K562 (cell line): Measurements from ENCODE around the gene SELPLG. TPM values are rescaled to one million over a fixed set of nuclear protein-coding genes. Genes with fewer than 3 reads are reported as not detected.

ENCODE experiments used
- ATAC-seq: fragments of 200-7000 bp; cut with Tn5 transposase; 3 replicates; pipeline ENCODE4 v1.9.1; 2020; ENCODE audit warnings: moderate library complexity
- BruUV-seq: library from RNA; stranded (reverse); fragments of 400-500 nt; replicated peaks from 2 replicates; lab custom pipeline; 2021; lab: Mats Ljungman, UMichigan
- CTCF ChIA-PET: fragments of 300-600 bp; formaldehyde crosslinking; extraction: SDS; loops from one replicate; lab custom pipeline; 2021; ENCODE audit warnings: low intra/inter-chr PET ratio; lab: Yijun Ruan, JAX
- POLR2A ChIA-PET: fragments of 300-600, 350-650 bp; sonication (Branson Sonifier 250); formaldehyde crosslinking; extraction: SDS; loops from one replicate; lab custom pipeline; 2021; ENCODE audit warnings: antibody characterized with exemption, inconsistent platforms; lab: Yijun Ruan, JAX
- DNase-seq, 4 experiments: peaks; one replicate each; pipeline versions ENCODE4 v3.0.0 to v3.0.0-alpha.2; 2011 to 2018; ENCODE audit warnings: low spot score in 3 of 4, mixed read lengths in 3 of 4; ENCODE audit errors: extremely low read depth in 1 of 4
- FAIRE-seq: peaks from 2 replicates; lab custom pipeline; 2011; peaks lifted over from hg19 to GRCh38; lab: Jason Lieb, UNC
- H2AFZ ChIP-seq: 2 replicates; pipeline ENCODE4 v1.6.0; 2011; ENCODE audit warnings: low read depth, low read length, control low read depth, inconsistent platforms
- H3K27ac ChIP-seq: fragments of 200-600 bp; 3 replicates; pipeline ENCODE4 v1.8.0; 2011; ENCODE audit warnings: low read depth, mild to moderate bottlenecking, control low read depth, inconsistent platforms, low read length, moderate library complexity, mixed read lengths; ENCODE audit errors: extremely low read depth
- H3K27me3 ChIP-seq, 2 experiments: fragments of 300-600 bp in 1 of 2; 2 replicates in 1 of 2; 3 replicates in 1 of 2; pipeline versions ENCODE4 v1.6.0 to v1.8.0; 2011; ENCODE audit warnings: inconsistent platforms in 2 of 2, low read length in 2 of 2, mild to moderate bottlenecking in 1 of 2, mixed read lengths in 1 of 2, moderate library complexity in 1 of 2; ENCODE audit not compliant: control insufficient read depth in 2 of 2, insufficient read depth in 2 of 2
- H3K36me3 ChIP-seq: fragments of 300-600 bp; 3 replicates; pipeline ENCODE4 v1.8.0; 2011; ENCODE audit warnings: mild to moderate bottlenecking, low read length, inconsistent platforms; ENCODE audit not compliant: control insufficient read depth, insufficient read depth
- H3K4me1 ChIP-seq, 2 experiments: fragments of 200-600 bp in 1 of 2; replicated peaks in 1 of 2; 2 replicates in 1 of 2; 3 replicates in 1 of 2; pipeline versions ENCODE4 v1.5.1 to v1.8.0; 2011; ENCODE audit warnings: inconsistent platforms in 2 of 2, low read length in 2 of 2, mild to moderate bottlenecking in 1 of 2, mixed read lengths in 1 of 2, moderate library complexity in 1 of 2; ENCODE audit not compliant: control insufficient read depth in 2 of 2, insufficient read depth in 2 of 2
- H3K4me2 ChIP-seq: 2 replicates; pipeline ENCODE4 v1.6.1; 2011; ENCODE audit warnings: low read length, control low read depth, inconsistent platforms, mixed read lengths; ENCODE audit not compliant: insufficient read depth
- H3K4me3 ChIP-seq: fragments of 200-600 bp; sonication (generic), shearing (Covaris generic); 2 replicates; pipeline ENCODE4 v1.5.1; 2016; ENCODE audit warnings: control low read depth, inconsistent platforms
- H3K79me2 ChIP-seq: fragments of 200-600 bp; 3 replicates; pipeline ENCODE4 v1.8.0; 2011; ENCODE audit warnings: low read length, inconsistent platforms; ENCODE audit not compliant: control insufficient read depth, insufficient read depth
- H3K9ac ChIP-seq, 2 experiments: 2 replicates each; pipeline versions ENCODE4 v1.6.0 to v1.6.1; 2011; ENCODE audit warnings: low read depth in 2 of 2, low read length in 2 of 2, control low read depth in 1 of 2, inconsistent platforms in 1 of 2, mild to moderate bottlenecking in 1 of 2, mixed read lengths in 1 of 2; ENCODE audit not compliant: insufficient read depth in 1 of 2
- H3K9me1 ChIP-seq: one replicate; pipeline ENCODE4 v1.6.0; 2011; ENCODE audit warnings: inconsistent platforms, mild to moderate bottlenecking, low read length, moderate library complexity; ENCODE audit not compliant: control insufficient read depth, insufficient read depth
- H3K9me3 ChIP-seq: replicated peaks from 2 replicates; pipeline ENCODE4 v1.5.1; 2011; ENCODE audit warnings: low read depth, low read length, inconsistent platforms; ENCODE audit not compliant: control insufficient read depth, insufficient read depth
- H4K20me1 ChIP-seq: replicated peaks from 2 replicates; pipeline ENCODE4 v1.6.1; 2011; ENCODE audit warnings: low read length, inconsistent platforms, mixed read lengths; ENCODE audit not compliant: control insufficient read depth, insufficient read depth
- BMI1 ChIP-seq: fragments of 150-350 bp; IDR thresholded peaks from 2 replicates; pipeline ENCODE4 v1.6.1; 2014; ENCODE audit warnings: low read length
- ETV1 ChIP-seq: fragments of 450-650 bp; conservative IDR thresholded peaks from 2 replicates; pipeline ENCODE4 v1.6.1; 2016; ENCODE audit warnings: missing genetic modification characterization, control low read depth, low read depth, missing compliant biosample characterization
- GABPA ChIP-seq: fragments of 200-800 bp; sonication (Bioruptor generic); conservative IDR thresholded peaks from 2 replicates; pipeline ENCODE4 v1.6.1; 2016; ENCODE audit warnings: low read depth, missing genetic modification characterization, missing compliant biosample characterization
- RFX1 ChIP-seq: fragments of 450-650 bp; IDR thresholded peaks from 2 replicates; pipeline ENCODE4 v1.6.1; 2016; ENCODE audit warnings: mild to moderate bottlenecking, moderate library complexity
- SOX6 ChIP-seq: fragments of 450-650 bp; IDR thresholded peaks from 2 replicates; pipeline ENCODE4 v1.6.1; 2014; ENCODE audit warnings: mild to moderate bottlenecking
- SPI1 ChIP-seq: IDR thresholded peaks from 2 replicates; pipeline ENCODE4 v1.6.1; 2011; ENCODE audit warnings: low read depth, low read length, control low read depth, borderline replicate concordance
- YY1 ChIP-seq, 3 experiments: IDR thresholded peaks; 2 replicates each; pipeline ENCODE4 v1.6.1; 2011; ENCODE audit warnings: low read length in 2 of 3, mild to moderate bottlenecking in 2 of 3, moderate library complexity in 2 of 3, borderline replicate concordance in 1 of 3, control low read depth in 1 of 3, low read depth in 1 of 3; ENCODE audit not compliant: insufficient read depth in 3 of 3, insufficient replicate concordance in 2 of 3, control insufficient read depth in 1 of 3, insufficient read length in 1 of 3; ENCODE audit errors: extremely low read depth in 1 of 3
- ZFPM2 ChIP-seq: fragments of 250-450 bp; sonication (Bioruptor Pico); IDR thresholded peaks from 2 replicates; pipeline ENCODE4 v1.5.1; 2022; ENCODE audit warnings: mild to moderate bottlenecking
- WGBS: fragments of 100-300 bp; shearing (Covaris generic); methylation state at CpG from one replicate; pipeline ENCODE4 v1.1.6; 2016; ENCODE audit warnings: low coverage, mixed read lengths; ENCODE audit not compliant: insufficient coverage; ENCODE audit errors: missing lambda C conversion rate; 5-methylcytosine and 5-hydroxymethylcytosine counted together
- in situ Hi-C: fragments of 300-500 bp; cut with MboI; formaldehyde crosslinking; loops from 4 replicates; pipeline ENCODE4 v1.15.0; 2018; ENCODE audit warnings: inconsistent platforms, mixed read lengths
- intact Hi-C: fragments of 100-400 bp; cut with micrococcal nuclease; formaldehyde crosslinking; loops from 2 replicates; pipeline ENCODE4 v1.14.2; 2022
- polyA plus RNA-seq, 8 experiments: library from polyadenylated mRNA; depleted of rRNA in 4 of 8; stranded (reverse) in 5 of 8; unstranded in 3 of 8; fragments of >200 nt; fragmentation: Nextera tagmentation in 2 of 8; fragmentation: Illumina TruSeq in 1 of 8; extraction: Ambion mirVana in 2 of 8; extraction: Trizol in 1 of 8; gene quantifications; 2 replicates each; pipeline versions ENCODE4 v1.2.1 to v1.2.3, GENCODE V29; 2011 to 2014; ENCODE audit warnings: inconsistent platforms in 1 of 8, missing spikeins in 1 of 8
- total RNA-seq, 7 experiments: library from RNA; depleted of rRNA in 6 of 7; stranded (reverse); fragments of >200 nt in 6 of 7; fragmentation: Illumina TruSeq in 2 of 7; extraction: Trizol in 2 of 7; gene quantifications; 2 replicates each; pipeline versions ENCODE4 v1.2.1 to v1.2.3, GENCODE V29; 2011 to 2021; ENCODE audit warnings: low replicate concordance in 1 of 7
- TF ChIP-seq, protein P1 (sequence below): IDR thresholded peaks from 3 replicates; pipeline ENCODE4 v1.6.1; 2011; ENCODE audit warnings: borderline replicate concordance, mild to moderate bottlenecking, moderate library complexity; ENCODE audit not compliant: insufficient read length; ENCODE audit errors: extremely low read depth
- TF ChIP-seq, protein P2 (sequence below), 2 experiments: fragments of 450-650 bp; conservative IDR thresholded peaks; 2 replicates each; pipeline ENCODE4 v1.6.1; 2017; ENCODE audit warnings: mild to moderate bottlenecking in 2 of 2, moderate library complexity in 2 of 2
- TF ChIP-seq, protein P3 (sequence below), 2 experiments: IDR thresholded peaks in 1 of 2; conservative IDR thresholded peaks in 1 of 2; 2 replicates each; pipeline ENCODE4 v1.6.1; 2016; ENCODE audit warnings: low read depth in 2 of 2, mild to moderate bottlenecking in 1 of 2, missing compliant biosample characterization in 1 of 2, missing genetic modification characterization in 1 of 2, moderate library complexity in 1 of 2
- TF ChIP-seq, protein P4 (sequence below): fragments of 450-650 bp; IDR thresholded peaks from 2 replicates; pipeline ENCODE4 v1.6.1; 2016

SELPLG gene
- total and polyA plus RNA-seq, 9 of the 15 experiments (the other 6 are each of a cell fraction or from before 2014, with no cell fraction given) = 0.22 to 10.2 (median 1.7) TPM

DNA sequence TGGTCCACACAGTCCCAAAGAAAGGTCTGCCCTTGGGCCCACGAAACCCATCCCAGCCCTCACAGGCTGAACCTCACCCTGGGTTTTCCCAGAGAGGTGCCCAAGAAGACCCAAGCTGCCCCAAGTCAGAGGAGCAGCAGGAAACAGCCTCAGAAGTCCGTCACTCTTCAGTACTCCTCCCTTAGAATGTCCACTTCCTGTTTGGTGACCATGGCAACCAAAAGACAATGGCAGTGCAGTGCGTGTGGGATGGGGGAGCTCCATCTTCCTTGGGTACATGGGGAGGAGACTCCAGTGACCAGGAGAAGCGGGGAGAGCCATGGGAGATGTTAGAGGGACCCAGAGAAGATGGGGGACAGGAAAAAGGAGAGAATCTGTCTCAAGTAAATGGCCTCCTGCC lies 11.3 kb downstream of the SELPLG start:
- no peaks in the 10 kb centered on the region for H3K9me3 ChIP-seq
- H3K4me2 ChIP-seq = no peak overlapping the region
- 13% methylated on average over 3 of the region's 4 CpGs for WGBS
- H3K9ac ChIP-seq = peak overlapping the region in 1 of 2 experiments; percentile 71; a peak in 2 of 4 replicates
- FAIRE-seq (peak; percentile 42), DNase-seq (peak in 3 of 4 experiments; percentile 36 to 53 (median 47)), ATAC-seq (peak; percentile 57)
- BruUV-seq = no TSS peak
- peaks cover 22 to 27% of the 10 kb centered on the region in 2 experiments for H3K4me1 ChIP-seq
- no peaks in the 10 kb centered on the region for H3K79me2 ChIP-seq
- no peak overlapping the region; the same call in 2 of the 3 replicates for H3K27ac ChIP-seq
- H3K36me3 ChIP-seq = no peaks in the 10 kb centered on the region
- CTCF ChIA-PET = no interaction called here
- H3K27me3 ChIP-seq = no peaks in the 10 kb centered on the region
- POLR2A ChIA-PET = no interaction called here
- intact Hi-C loops (no loop called here), in situ Hi-C loops (no loop called here)
- H2AFZ ChIP-seq = peak overlapping the region; percentile 37
- no peaks in the 10 kb centered on the region for H4K20me1 ChIP-seq
- no peak overlapping the region for H3K4me3 ChIP-seq
- no peaks in the 10 kb centered on the region for H3K9me1 ChIP-seq
- TF ChIP-seq, protein P1, sequence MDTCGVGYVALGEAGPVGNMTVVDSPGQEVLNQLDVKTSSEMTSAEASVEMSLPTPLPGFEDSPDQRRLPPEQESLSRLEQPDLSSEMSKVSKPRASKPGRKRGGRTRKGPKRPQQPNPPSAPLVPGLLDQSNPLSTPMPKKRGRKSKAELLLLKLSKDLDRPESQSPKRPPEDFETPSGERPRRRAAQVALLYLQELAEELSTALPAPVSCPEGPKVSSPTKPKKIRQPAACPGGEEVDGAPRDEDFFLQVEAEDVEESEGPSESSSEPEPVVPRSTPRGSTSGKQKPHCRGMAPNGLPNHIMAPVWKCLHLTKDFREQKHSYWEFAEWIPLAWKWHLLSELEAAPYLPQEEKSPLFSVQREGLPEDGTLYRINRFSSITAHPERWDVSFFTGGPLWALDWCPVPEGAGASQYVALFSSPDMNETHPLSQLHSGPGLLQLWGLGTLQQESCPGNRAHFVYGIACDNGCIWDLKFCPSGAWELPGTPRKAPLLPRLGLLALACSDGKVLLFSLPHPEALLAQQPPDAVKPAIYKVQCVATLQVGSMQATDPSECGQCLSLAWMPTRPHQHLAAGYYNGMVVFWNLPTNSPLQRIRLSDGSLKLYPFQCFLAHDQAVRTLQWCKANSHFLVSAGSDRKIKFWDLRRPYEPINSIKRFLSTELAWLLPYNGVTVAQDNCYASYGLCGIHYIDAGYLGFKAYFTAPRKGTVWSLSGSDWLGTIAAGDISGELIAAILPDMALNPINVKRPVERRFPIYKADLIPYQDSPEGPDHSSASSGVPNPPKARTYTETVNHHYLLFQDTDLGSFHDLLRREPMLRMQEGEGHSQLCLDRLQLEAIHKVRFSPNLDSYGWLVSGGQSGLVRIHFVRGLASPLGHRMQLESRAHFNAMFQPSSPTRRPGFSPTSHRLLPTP = no peak
- TF ChIP-seq RFX1 = peak; percentile 95
- TF ChIP-seq SOX6 = 0 out of 2 replicates have a peak, but pooled peaks have one; percentile 19
- no peak for TF ChIP-seq ZFPM2 (CRISPR knock-in tag)
- TF ChIP-seq, protein P2, sequence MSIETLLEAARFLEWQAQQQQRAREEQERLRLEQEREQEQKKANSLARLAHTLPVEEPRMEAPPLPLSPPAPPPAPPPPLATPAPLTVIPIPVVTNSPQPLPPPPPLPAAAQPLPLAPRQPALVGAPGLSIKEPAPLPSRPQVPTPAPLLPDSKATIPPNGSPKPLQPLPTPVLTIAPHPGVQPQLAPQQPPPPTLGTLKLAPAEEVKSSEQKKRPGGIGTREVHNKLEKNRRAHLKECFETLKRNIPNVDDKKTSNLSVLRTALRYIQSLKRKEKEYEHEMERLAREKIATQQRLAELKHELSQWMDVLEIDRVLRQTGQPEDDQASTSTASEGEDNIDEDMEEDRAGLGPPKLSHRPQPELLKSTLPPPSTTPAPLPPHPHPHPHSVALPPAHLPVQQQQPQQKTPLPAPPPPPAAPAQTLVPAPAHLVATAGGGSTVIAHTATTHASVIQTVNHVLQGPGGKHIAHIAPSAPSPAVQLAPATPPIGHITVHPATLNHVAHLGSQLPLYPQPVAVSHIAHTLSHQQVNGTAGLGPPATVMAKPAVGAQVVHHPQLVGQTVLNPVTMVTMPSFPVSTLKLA (conservative IDR thresholded peaks at IDR 0.05) = no peak
- peak; percentile 35; the same call in 1 of the 2 replicates for TF ChIP-seq BMI1
- TF ChIP-seq GABPA (tag) = peak; percentile 66
- TF ChIP-seq YY1 (IDR thresholded peaks at IDR 0.05; ENCODE audit: borderline replicate concordance in 1 of 3, control insufficient read depth in 1 of 3, extremely low read depth in 1 of 3, insufficient read depth in 3 of 3, insufficient read length in 1 of 3, insufficient replicate concordance in 2 of 3, low read depth in 1 of 3, low read length in 2 of 3) = peak in 1 of 3 experiments; percentile 62
- TF ChIP-seq SPI1 = peak; percentile 94
- TF ChIP-seq, protein P3, sequence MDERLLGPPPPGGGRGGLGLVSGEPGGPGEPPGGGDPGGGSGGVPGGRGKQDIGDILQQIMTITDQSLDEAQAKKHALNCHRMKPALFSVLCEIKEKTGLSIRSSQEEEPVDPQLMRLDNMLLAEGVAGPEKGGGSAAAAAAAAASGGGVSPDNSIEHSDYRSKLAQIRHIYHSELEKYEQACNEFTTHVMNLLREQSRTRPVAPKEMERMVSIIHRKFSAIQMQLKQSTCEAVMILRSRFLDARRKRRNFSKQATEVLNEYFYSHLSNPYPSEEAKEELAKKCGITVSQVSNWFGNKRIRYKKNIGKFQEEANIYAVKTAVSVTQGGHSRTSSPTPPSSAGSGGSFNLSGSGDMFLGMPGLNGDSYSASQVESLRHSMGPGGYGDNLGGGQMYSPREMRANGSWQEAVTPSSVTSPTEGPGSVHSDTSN (CRISPR knock-in tag; IDR thresholded peaks at IDR 0.05; ENCODE audit: low read depth) = no peak
- TF ChIP-seq, protein P3 (tag; conservative IDR thresholded peaks at IDR 0.05; ENCODE audit: low read depth) = 0 out of 2 replicates have a peak, but pooled peaks have one; percentile 9
- 0 out of 2 replicates have a peak, but pooled peaks have one; percentile 37 for TF ChIP-seq ETV1 (tag)
- TF ChIP-seq, protein P4, sequence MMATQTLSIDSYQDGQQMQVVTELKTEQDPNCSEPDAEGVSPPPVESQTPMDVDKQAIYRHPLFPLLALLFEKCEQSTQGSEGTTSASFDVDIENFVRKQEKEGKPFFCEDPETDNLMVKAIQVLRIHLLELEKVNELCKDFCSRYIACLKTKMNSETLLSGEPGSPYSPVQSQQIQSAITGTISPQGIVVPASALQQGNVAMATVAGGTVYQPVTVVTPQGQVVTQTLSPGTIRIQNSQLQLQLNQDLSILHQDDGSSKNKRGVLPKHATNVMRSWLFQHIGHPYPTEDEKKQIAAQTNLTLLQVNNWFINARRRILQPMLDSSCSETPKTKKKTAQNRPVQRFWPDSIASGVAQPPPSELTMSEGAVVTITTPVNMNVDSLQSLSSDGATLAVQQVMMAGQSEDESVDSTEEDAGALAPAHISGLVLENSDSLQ = peak; percentile 37; the same call in 1 of the 2 replicates
